NCI-H146 (cell line): ENCODE measurements around the gene AREG.

Experiments used
- DNase-seq: peaks from one replicate; lab custom pipeline; 2025; lab: John Stamatoyannopoulos, UW

The AREG gene

DNA sequence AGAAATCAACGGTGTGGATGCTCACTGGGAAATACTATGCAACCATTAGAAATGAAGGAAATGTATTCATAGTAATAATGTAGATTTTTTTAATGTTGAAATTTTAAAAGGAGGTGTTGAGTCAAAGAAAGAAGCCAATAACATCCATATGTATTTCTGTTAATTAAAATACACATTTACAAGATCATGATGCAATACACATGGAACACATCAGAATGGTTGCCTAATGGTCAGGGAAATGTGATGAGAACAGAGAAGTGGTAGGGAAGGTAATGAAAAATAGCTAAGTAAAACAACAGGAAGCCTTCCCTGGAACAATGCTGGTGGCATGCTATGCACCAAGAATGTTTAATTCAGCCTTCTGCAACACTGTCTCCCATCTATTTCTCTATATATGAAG lies 18.2 kb downstream of the AREG start:
- DNase-seq: no peak

DNA sequence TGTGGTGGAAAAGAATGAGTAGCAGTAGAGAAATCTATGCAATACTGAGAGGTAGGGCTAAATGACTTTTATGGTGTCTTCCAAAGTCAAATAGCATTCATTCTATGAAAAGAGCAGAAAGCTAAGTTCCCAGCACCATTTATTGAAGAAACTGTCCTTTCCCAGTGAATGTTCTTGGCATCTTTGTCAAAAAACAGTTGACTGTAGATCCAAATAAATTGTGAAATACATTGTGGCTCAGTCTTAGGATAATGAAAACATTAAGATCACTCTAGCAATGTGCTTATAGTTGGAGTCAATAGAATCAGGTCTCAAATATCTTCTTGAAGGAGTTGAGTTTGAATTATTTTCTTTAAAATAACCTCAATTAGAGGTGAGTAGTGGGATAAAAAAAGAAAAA lies 19.4 kb downstream of the AREG start:
- DNase-seq: no peak

DNA sequence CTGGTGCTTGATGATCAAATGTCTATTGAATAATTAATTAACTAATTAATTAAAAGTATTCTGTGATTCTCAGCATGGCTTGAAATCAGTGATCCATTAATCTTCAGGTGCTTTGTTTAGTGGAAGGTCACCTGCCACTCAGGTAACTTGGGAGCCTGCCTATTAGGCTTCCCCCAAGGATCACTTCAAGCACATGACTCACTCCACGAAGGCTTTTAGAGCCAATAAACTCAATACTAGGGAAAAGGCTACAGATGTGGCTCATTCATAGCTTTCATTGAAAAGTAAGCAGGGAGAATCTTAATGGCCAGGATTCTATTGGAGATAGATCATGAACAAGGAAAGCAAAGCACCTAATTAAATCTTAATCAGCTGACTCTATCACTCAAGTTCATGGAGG lies 21.3 kb downstream of the AREG start:
- no peak for DNase-seq

DNA sequence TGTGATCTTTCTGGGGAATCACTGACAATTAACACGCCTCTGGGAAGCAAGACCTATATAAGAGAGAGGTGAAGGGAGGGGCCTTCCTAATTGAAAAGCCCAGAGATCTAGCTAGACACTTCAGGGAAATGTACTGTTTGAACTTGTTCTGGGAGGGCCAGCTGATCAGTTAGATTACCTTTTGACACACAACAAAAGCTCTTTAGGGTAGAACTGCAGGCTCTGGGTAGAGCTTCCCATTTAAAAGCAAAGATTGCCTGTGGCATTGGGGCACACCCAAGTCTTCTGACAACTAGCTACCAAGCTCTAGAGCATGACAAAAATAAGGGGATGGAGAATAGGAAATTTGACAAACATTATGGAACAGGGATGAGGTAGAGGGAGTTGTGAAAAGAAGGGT lies 26.3 kb downstream of the AREG start:
- DNase-seq: no peak

DNA sequence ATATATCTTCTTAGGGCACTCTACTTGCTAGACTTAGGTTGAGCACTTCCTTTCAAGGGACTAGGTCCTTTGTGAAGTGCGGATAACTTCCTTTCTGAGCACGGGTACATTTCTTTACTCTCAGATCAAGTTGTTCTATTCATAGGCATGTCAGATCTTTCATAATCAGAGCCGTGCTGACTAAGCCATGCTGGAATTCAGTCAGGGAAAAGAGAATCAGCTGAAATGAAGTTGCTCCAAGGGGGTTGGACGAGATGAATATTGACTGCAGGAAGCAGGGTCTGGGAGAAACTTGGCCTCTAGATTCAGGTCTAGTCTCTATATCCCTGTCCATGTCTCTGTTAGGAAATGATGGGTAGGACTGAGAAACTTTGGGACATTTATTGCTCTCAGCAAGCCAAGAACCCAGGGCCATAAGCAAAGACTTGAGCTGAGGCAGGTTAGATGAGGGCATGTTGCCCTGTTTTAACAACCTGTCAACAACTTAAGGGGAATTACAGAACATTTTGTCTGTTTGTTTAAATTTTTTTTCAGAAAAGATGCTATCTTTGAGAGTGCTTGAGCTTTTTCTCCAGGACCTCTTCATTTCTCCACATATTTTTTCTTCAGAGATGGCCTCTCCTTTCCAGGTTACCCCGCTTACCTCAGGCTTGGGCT lies 28.3 kb downstream of the AREG start:
- no peak for DNase-seq

DNA sequence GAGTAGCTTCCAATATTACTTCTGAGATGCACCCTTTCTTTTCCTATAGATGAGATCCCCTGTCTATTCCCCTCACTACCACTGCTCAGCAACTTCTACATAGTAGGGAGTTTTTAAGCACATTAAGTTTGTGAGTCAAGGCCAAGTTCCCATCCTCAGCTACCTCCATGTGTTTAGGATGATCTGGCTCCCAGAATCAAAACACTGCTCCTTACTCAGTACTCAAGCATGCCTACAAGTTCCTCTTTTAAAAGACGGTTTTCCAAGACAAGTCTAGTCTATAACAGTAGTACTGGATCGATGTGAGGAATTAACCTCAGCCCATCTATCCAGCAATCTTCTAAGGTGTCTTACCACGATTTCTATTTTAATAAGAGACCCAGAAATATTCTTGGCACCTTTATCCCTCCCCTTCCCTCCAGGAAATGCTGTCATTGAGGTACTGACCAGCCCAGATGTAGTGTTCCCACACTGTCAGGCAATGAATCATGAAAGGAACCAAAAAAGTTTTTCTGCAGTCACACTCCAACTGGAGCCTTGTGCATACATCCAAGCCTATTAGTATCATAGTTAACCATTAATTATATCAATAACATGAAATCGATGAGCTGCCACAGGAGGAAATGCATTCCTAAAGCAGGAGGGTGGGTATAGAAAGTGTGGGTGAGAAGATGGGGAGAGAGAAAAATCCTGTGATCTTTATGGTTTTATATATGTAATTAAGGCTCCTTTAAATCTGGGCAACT lies 29.6 kb downstream of the AREG start:
- DNase-seq: no peak

DNA sequence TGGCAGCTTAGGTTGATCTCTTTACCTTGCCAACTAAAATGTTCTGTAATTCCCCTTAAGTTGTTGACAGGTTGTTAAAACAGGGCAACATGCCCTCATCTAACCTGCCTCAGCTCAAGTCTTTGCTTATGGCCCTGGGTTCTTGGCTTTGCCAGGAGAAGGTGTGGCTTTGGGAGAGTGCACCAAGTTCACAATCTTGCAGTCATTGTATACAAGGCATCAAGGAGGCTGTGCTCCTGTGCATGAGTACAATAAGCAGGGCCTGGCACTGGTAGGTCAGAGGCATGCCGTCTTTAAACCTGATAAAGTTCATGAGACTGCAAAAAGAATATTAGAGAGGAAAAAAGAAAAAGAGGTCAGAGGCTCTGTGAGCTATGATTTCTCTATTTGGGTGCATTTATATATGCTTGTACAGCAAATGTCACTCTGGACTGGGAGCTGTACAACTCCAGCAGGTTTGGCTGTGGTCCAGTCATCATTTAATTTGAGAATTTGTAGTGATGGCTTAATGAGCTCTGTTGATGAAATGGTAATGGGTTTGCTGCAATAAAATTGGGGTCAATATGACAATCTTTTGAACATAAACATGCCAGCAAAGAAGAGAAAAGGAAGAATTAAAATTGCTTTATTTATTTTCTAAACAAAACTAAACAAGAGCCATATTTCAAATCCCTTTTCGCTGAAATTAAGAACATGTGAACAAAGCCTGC lies 30.3 kb downstream of the AREG start:
- DNase-seq: no peak

DNA sequence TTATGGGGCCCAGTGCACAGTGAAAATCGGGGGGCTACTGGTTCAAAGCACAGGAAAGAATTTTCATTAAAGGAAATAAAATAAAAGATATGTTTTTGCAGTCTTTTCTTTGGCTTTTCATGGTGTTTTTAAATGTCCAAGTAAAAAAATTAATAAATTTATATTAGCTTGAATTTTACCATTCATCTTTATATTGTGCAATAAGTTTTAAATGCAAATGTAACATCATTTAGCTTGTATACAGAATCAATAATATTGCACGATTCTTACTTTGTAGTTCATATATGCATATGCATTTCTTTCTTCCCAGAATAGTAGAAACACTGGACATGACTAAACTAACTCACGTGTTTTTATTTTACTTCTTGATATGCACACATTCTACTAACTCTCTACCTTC lies 31.0 kb downstream of the AREG start:
- no peak for DNase-seq

DNA sequence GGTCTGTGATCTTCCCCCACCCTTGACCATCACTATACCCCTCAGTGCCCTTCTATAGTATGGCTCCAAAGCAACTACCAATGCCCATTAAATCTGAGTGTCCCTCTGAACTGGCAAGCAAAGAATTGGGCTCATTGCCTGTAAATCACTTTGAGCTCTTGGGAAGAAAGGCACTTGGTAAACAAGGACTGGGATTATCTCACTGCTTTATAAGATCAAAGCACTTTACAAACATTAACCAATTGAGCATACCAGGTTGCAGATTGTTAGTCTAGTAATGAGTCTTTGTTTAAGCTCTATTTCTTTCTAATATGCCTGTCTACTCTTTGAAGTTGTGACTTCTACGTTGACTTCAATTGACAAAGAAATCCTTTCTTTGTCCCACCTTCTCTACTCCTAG lies 34.1 kb downstream of the AREG start:
- no peak for DNase-seq

DNA sequence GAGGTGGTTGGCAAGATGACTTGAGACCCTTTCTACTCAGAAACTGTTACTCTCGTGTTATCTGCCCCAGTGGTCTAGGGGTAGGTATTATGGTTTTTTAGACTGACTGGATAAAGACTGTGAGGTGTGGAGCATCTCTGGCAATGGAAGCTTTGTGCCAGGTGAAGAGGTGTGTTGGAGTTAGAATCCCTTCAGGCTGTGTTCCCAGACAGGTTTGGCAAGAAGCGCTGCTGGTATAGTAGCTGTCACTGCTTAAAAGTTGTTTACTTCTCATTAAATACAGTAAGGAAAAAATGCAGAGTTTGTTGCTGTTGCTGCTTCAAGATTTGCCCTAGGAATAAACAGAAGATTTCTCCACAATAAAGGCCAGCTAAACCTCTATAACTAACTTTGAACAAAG lies 35.3 kb downstream of the AREG start:
- DNase-seq: no peak

DNA sequence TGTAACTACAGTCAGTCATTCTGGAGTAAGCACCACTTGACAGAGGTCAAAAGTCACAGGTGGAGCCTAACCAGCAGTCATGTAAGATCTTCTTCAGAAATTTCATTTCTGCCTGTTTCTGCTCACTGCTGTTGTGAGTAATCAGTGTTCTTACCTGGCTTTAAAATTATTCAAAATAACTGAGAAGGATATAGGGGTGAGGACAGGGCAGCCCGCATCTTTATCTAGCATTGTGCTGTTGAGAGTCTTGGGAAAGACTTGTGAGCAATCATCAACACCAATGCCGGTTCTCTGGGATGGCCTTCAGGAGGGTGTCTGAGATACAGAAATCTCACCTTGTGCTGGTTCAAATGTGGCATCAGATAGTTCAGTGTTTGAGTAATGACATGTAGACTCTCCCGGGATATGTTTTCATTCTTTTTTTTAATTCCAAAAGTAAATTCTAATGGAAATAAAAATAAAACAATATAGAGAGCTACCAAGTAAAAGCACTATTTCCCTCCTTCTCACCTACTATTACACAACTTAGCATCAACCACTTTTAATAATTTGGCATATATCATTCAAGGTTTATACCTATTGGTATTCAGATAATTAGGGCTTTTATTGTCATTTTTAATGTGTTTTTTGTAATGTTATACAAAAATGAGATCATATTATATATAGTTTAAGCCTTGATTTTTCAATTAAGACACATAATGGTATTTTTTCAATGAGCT lies 37.1 kb downstream of the AREG start:
- no peak for DNase-seq

DNA sequence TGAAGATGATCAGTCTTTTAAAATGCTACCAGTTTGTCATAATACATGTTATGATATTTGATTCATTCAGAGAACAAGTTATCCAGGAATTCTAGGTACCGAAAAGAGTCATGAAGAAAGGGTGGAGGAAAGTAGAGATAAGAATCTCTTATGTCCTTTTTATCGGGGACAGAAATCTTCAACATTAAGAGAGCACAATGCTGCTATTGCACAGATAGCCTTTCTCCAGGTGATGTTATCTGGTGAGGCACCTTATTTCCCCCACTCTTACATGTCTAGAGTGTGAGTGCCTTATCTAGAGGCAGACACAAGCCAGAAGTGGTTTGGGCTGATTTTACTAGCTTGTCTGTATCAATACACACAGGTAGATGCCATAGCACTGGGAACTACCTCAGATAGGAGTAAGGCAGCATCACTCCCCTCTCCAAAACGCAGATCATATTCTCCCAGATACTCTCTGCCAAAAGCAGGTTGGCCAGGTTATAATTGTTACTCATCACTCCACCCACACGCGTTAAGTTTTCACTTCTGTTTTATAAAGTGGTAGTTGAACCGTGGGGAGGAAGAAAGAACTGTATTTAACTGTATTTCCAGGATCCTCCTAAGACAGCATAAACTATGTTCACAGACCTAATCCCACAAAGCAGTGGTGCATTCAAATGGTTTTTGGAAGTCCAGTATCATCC lies 38.4 kb downstream of the AREG start:
- DNase-seq: no peak

DNA sequence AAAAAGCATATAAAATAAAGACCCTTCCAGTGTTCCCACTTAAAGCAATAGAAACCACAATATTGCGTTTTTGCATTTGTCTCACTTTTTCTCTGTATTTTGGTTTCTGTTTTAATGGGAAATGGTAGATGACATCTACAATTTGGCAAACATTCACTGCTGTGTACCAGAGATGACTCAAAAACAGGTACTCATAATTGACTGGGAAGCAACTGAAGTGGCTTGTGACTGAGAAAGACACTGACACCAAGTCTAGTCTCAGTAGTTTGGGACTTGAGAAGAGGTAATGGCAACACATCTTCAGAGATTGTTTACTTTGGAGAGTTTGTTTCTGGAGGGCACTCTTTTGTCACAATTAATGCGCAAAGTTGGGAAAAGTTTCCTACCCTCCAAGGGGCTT lies 42.0 kb downstream of the AREG start:
- no peak for DNase-seq

DNA sequence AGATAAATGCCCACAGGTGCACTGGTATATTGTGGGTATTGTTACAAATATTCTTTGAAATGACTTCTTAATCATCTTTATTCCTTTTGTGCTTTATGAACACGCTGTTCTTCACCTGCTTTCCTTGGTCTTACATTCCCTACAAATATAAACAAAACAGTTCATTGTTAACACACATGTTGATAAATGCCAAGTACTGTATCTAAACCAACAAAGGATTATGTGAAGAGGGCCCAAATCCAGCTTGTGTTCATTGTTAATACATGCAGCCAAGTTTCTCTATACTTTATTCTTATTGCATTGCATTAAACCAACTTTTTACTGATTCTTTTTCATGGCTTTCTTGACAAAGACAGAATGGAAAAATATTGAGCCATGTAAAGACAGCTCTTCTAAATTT lies 42.8 kb downstream of the AREG start:
- DNase-seq: no peak

DNA sequence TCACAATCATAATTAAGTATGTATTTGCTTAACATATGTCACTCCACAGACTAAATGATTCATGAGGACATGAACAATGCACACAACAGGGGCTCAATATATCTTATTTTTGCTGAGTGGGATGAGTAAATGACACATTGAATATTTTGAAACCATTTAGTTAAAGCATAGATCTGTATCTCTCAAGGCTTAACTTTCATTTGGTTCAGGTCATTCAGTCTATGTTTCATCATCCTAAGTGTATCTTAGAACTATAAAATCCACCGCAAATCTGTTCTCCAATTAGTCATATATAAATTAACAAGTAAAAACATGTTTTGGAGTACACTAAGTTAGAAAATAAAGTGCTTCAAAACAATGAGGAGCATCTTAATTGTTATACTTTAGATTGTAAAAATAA lies 45.8 kb downstream of the AREG start:
- DNase-seq: no peak

DNA sequence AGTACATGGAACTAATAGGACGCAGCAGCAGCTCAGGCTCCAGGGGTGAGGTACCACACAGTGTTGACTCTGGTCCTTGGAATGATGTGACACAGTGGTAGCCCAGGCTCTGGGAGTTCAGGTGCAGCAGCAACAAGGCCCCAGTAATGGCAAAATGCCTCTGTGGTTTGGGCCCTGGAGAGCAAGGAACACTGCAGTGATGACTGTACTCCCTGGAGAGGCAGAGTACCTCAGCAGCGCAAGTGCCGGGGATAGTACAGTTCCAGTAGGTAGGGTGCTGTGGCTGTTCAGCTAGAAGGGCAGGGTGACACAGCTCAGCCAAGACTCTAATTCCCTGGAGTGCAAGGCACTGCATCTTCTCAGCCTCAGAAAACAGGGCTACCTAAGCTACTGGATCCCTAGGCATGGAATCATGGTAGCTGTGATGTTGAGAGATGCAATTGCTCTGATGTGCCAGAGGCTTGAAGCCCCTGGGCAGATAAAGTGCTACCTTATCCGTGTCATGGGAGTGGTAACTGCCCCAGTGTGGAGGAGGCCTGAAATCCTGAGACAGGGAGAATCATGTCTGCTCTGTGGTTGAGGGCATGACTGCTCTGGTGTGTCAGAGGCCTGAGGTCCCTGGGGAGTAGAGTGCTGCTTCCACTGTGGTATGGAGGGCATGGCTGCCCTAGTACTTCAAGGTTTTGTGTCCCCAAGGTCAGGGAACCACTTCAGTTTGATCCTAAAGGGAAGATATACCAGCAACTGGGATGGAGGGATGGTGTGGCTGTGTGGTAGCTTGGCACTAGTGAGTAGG lies 55.2 kb downstream of the AREG start:
- no peak for DNase-seq

DNA sequence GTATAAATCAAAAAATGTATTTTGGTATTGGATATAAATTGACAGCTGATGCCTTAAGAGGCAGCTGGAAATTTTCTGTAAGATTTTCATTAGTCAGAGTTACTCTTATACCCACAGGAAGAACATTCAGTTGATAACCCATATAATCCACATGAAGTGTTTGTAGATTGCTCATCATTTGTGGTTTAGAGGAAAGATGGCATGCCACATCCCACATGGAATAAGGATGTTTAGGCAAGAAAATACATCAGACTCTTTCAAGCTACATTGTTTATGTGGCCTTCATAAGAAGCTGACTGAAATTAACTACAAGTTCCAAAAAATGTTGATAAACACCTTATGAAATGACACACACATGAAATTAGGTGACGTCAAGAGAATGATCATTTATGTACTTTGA lies 56.6 kb downstream of the AREG start:
- no peak for DNase-seq

DNA sequence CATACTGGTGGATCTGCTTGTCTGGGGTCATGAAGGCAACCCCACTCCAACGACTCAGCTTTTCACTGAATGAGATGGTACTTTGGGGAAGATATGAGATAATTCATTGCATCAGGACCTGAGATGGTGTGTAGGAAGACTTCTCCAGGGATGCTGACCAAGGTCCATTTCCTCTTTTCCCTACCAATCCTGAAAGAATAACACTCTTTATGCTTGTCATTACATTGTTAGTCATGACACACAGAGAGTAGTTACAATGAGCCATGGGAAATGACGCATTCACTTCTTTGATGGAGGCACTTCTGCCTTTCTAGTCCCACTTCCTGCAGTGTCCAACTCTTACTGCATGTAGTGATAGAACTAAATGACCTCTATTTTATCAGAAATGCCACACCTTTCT lies 58.6 kb downstream of the AREG start:
- no peak for DNase-seq

DNA sequence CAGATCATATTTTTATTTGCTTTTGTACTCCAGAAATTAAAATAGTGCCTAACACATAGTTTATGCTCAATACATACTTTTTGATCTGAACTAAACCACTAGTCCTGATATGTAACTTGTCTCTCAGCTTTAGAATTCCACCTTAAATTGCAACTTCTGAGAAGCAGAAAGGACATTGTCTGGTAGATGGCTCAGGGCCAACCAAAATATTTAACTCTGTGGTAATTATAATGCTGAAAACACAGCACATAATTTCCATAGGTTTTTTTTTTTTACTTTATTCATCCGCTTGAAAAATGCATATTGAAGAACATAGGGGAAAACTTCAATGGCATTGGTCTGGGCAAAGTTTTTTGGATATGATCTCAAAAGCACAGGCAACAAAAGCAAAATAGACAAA lies 59.3 kb downstream of the AREG start:
- DNase-seq: no peak
